GM23338 (cell line): ENCODE data around the gene LMO2. TPM values are rescaled to one million over a fixed set of nuclear protein-coding genes. Genes with fewer than 3 reads are reported as not detected.

Experiments
- ATAC-seq: fragments of 200-7000 bp; cut with Tn5 transposase; 3 replicates; pipeline ENCODE4 v1.9.1; 2020
- DNase-seq: peaks from one replicate; pipeline ENCODE4 v3.0.0-alpha.2; 2015; ENCODE audit warnings: low spot score
- H2AFZ ChIP-seq: fragments of 200-600 bp; sonication (generic); 2 replicates; pipeline ENCODE4 v1.8.0; 2016; ENCODE audit warnings: antibody characterized with exemption, mild to moderate bottlenecking, moderate library complexity
- H3F3A ChIP-seq: fragments of 200-600 bp; sonication (generic); replicated peaks from 2 replicates; pipeline ENCODE4 v1.8.0; 2017; ENCODE audit warnings: antibody characterized with exemption, mixed run types, low read depth
- H3K27ac ChIP-seq: fragments of 200-600 bp; sonication (generic); 2 replicates; pipeline ENCODE4 v1.6.1; 2016; ENCODE audit warnings: low read depth
- H3K27me3 ChIP-seq: fragments of 200-600 bp; sonication (generic); 2 replicates; pipeline ENCODE4 v1.8.0; 2016; ENCODE audit warnings: mild to moderate bottlenecking, mixed run types, moderate library complexity; ENCODE audit not compliant: insufficient read depth
- H3K36me3 ChIP-seq: fragments of 200-600 bp; sonication (generic); 2 replicates; pipeline ENCODE4 v1.8.0; 2016; ENCODE audit warnings: mild to moderate bottlenecking; ENCODE audit not compliant: insufficient read depth
- H3K4me1 ChIP-seq: fragments of 200-600 bp; sonication (generic); 2 replicates; pipeline ENCODE4 v1.8.0; 2016; ENCODE audit warnings: mild to moderate bottlenecking, moderate library complexity; ENCODE audit not compliant: insufficient read depth
- H3K4me2 ChIP-seq: fragments of 200-600 bp; sonication (generic); 2 replicates; pipeline ENCODE4 v1.7.1; 2017; ENCODE audit warnings: mixed run types
- H3K4me3 ChIP-seq: fragments of 200-600 bp; sonication (generic); 2 replicates; pipeline ENCODE4 v1.6.1; 2016; ENCODE audit warnings: mixed run types
- H3K79me2 ChIP-seq: fragments of 200-600 bp; sonication (generic); replicated peaks from 2 replicates; pipeline ENCODE4 v1.8.0; 2017; ENCODE audit warnings: mild to moderate bottlenecking; ENCODE audit not compliant: insufficient read depth
- H3K9me2 ChIP-seq: fragments of 200-600 bp; sonication (generic); 2 replicates; pipeline ENCODE4 v1.8.0; 2017; ENCODE audit not compliant: insufficient read depth
- H4K20me1 ChIP-seq: fragments of 200-600 bp; sonication (generic); replicated peaks from 2 replicates; pipeline ENCODE4 v1.8.0; 2017; ENCODE audit warnings: mild to moderate bottlenecking; ENCODE audit not compliant: insufficient read depth
- H3K27ac Mint-ChIP-seq: 2 replicates; pipeline ENCODE4 v1.8.0; 2020; ENCODE audit warnings: inconsistent platforms, mild to moderate bottlenecking, moderate library complexity, mixed read lengths
- H3K27me3 Mint-ChIP-seq: 3 replicates; pipeline ENCODE4 v1.8.0; 2022; ENCODE audit warnings: low read depth, mild to moderate bottlenecking, moderate library complexity, mixed read lengths, inconsistent platforms; ENCODE audit not compliant: insufficient read depth, poor library complexity
- H3K36me3 Mint-ChIP-seq: 3 replicates; pipeline ENCODE4 v1.8.0; 2021; ENCODE audit warnings: low read depth, mild to moderate bottlenecking, inconsistent platforms, moderate library complexity, mixed read lengths
- H3K4me1 Mint-ChIP-seq: 3 replicates; pipeline ENCODE4 v1.8.0; 2020; ENCODE audit warnings: mild to moderate bottlenecking, inconsistent platforms, mixed read lengths
- H3K4me3 Mint-ChIP-seq: 3 replicates; pipeline ENCODE4 v1.8.0; 2021; ENCODE audit warnings: moderate library complexity, mild to moderate bottlenecking, inconsistent platforms, mixed read lengths
- H3K9me3 Mint-ChIP-seq: 3 replicates; pipeline ENCODE4 v1.8.0; 2020; ENCODE audit warnings: moderate library complexity, mild to moderate bottlenecking, inconsistent platforms, mixed read lengths
- ETS1 ChIP-seq: IDR thresholded peaks from 2 replicates; pipeline ENCODE4 v1.6.1; 2016; ENCODE audit warnings: antibody characterized with exemption
- EZH2phosphoT487 ChIP-seq: fragments of 200-600 bp; sonication (generic); IDR thresholded peaks from one replicate; pipeline ENCODE4 v1.8.1; 2018; ENCODE audit warnings: antibody characterized with exemption; ENCODE audit not compliant: unreplicated experiment
- JUNB ChIP-seq: IDR thresholded peaks from one replicate; pipeline ENCODE4 v1.6.1; 2016; ENCODE audit warnings: antibody characterized with exemption; ENCODE audit not compliant: unreplicated experiment
- NANOG ChIP-seq: IDR thresholded peaks from 2 replicates; pipeline ENCODE4 v1.6.1; 2016; ENCODE audit warnings: antibody characterized with exemption, borderline replicate concordance
- POLR2AphosphoS5 ChIP-seq: IDR thresholded peaks from 2 replicates; pipeline ENCODE4 v1.6.1; 2016; ENCODE audit warnings: antibody characterized with exemption, low read depth
- REST ChIP-seq: IDR thresholded peaks from one replicate; pipeline ENCODE4 v1.6.1; 2018; ENCODE audit warnings: antibody characterized with exemption; ENCODE audit not compliant: unreplicated experiment
- STAT1 ChIP-seq: IDR thresholded peaks from one replicate; pipeline ENCODE4 v1.6.1; 2016; ENCODE audit warnings: antibody characterized with exemption; ENCODE audit not compliant: unreplicated experiment
- ZNF114 ChIP-seq: fragments of 250-450 bp; sonication (Bioruptor Pico); IDR thresholded peaks from 2 replicates; pipeline ENCODE4 v1.5.0; 2020; ENCODE audit warnings: mild to moderate bottlenecking, moderate library complexity
- polyA plus RNA-seq: library from polyadenylated mRNA; unstranded; fragments of >200 nt; fragmentation: Nextera tagmentation; extraction: Ambion mirVana; gene quantifications from 2 replicates; pipeline ENCODE4 v1.2.1, GENCODE V29; 2016
- total RNA-seq: library from RNA; depleted of rRNA; stranded (reverse); fragments of >200 nt; shearing (Covaris generic); gene quantifications from 2 replicates; pipeline ENCODE4 v1.2.3, GENCODE V29; 2014
- TF ChIP-seq, protein P1 (sequence below): fragments of 250-450 bp; sonication (Bioruptor Pico); IDR thresholded peaks from 2 replicates; pipeline ENCODE4 v1.5.0; 2020; ENCODE audit warnings: mild to moderate bottlenecking, moderate library complexity
- TF ChIP-seq, protein P2 (sequence below), 2 experiments: fragments of 200-600 bp in 1 of 2; sonication (generic) in 1 of 2; conservative IDR thresholded peaks; 2 replicates each; pipeline versions ENCODE4 v1.5.1 to v1.6.1; 2016 to 2017; ENCODE audit warnings: antibody characterized with exemption in 2 of 2, low read depth in 2 of 2, mild to moderate bottlenecking in 2 of 2, moderate library complexity in 1 of 2

LMO2 gene
- total and polyA plus RNA-seq, 2 experiments from 2014 or later, result 1.4 to 3.1 TPM

DNA sequence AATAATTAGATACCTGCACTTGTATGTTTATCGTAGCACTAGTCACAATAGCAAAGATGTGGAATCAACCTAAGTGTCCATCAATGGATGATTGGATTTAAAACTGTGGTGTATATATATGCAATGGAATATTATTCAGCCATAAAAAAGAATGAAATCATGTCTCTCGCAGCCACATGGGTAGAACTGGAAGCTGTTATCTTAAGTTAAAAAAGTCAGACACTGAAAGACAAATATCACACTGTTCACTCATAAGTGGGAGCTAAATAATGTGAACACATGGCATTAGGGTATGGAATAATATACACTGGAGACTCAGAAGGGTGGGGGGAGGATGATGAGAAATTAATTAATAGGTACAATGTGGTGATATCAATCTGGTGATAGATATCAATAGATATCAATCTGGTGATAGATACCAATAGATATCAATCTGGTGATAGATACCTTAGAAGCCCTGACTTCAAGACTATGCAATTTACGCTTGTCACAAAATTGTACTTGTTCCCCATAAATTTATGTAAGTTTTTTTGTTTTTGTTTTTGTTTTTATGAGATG, 2.0 kb downstream of the LMO2 start:
- Mint-ChIP-seq H3K4me1 (peaks cover 17% of the 10 kb centered on the region; the same call in 2 of the 3 replicates), H3K36me3 (no peaks in the 10 kb centered on the region)
- ATAC-seq, result no peak

More for the DNA sequence above, 2.0 kb downstream of the LMO2 start:
- no peak overlapping the region for H3K27ac Mint-ChIP-seq
- no peak for DNase-seq
- Histone ChIP-seq H3F3A (no peaks in the 10 kb centered on the region), H2AFZ (no peak overlapping the region), H4K20me1 (no peaks in the 10 kb centered on the region), H3K9me2 (no peaks in the 10 kb centered on the region), H3K27me3 (no peaks in the 10 kb centered on the region), H3K27ac (no peak overlapping the region), H3K4me1 (no peaks in the 10 kb centered on the region), H3K36me3 (no peaks in the 10 kb centered on the region), H3K79me2 (no peaks in the 10 kb centered on the region), H3K4me2 (no peak overlapping the region), H3K4me3 (no peak overlapping the region)
- no peaks in the 10 kb centered on the region; the same call in 1 of the 3 replicates for H3K9me3 Mint-ChIP-seq
- TF ChIP-seq JUNB (no peak), ETS1 (no peak), ZNF114 (CRISPR knock-in tag) (no peak), NANOG (no peak), STAT1 (no peak), EZH2phosphoT487 (no peak), POLR2AphosphoS5 (no peak), REST (no peak)
- TF ChIP-seq, protein P1, sequence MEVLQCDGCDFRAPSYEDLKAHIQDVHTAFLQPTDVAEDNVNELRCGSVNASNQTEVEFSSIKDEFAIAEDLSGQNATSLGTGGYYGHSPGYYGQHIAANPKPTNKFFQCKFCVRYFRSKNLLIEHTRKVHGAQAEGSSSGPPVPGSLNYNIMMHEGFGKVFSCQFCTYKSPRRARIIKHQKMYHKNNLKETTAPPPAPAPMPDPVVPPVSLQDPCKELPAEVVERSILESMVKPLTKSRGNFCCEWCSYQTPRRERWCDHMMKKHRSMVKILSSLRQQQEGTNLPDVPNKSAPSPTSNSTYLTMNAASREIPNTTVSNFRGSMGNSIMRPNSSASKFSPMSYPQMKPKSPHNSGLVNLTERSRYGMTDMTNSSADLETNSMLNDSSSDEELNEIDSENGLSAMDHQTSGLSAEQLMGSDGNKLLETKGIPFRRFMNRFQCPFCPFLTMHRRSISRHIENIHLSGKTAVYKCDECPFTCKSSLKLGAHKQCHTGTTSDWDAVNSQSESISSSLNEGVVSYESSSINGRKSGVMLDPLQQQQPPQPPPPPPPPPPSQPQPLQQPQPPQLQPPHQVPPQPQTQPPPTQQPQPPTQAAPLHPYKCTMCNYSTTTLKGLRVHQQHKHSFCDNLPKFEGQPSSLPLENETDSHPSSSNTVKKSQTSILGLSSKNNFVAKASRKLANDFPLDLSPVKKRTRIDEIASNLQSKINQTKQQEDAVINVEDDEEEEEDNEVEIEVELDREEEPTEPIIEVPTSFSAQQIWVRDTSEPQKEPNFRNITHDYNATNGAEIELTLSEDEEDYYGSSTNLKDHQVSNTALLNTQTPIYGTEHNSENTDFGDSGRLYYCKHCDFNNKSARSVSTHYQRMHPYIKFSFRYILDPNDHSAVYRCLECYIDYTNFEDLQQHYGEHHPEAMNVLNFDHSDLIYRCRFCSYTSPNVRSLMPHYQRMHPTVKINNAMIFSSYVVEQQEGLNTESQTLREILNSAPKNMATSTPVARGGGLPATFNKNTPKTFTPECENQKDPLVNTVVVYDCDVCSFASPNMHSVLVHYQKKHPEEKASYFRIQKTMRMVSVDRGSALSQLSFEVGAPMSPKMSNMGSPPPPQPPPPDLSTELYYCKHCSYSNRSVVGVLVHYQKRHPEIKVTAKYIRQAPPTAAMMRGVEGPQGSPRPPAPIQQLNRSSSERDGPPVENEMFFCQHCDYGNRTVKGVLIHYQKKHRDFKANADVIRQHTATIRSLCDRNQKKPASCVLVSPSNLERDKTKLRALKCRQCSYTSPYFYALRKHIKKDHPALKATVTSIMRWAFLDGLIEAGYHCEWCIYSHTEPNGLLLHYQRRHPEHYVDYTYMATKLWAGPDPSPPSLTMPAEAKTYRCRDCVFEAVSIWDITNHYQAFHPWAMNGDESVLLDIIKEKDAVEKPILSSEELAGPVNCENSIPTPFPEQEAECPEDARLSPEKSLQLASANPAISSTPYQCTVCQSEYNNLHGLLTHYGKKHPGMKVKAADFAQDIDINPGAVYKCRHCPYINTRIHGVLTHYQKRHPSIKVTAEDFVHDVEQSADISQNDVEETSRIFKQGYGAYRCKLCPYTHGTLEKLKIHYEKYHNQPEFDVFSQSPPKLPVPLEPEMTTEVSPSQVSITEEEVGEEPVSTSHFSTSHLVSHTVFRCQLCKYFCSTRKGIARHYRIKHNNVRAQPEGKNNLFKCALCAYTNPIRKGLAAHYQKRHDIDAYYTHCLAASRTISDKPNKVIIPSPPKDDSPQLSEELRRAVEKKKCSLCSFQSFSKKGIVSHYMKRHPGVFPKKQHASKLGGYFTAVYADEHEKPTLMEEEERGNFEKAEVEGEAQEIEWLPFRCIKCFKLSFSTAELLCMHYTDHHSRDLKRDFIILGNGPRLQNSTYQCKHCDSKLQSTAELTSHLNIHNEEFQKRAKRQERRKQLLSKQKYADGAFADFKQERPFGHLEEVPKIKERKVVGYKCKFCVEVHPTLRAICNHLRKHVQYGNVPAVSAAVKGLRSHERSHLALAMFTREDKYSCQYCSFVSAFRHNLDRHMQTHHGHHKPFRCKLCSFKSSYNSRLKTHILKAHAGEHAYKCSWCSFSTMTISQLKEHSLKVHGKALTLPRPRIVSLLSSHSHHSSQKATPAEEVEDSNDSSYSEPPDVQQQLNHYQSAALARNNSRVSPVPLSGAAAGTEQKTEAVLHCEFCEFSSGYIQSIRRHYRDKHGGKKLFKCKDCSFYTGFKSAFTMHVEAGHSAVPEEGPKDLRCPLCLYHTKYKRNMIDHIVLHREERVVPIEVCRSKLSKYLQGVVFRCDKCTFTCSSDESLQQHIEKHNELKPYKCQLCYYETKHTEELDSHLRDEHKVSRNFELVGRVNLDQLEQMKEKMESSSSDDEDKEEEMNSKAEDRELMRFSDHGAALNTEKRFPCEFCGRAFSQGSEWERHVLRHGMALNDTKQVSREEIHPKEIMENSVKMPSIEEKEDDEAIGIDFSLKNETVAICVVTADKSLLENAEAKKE (CRISPR knock-in tag), result no peak
- TF ChIP-seq, protein P2, sequence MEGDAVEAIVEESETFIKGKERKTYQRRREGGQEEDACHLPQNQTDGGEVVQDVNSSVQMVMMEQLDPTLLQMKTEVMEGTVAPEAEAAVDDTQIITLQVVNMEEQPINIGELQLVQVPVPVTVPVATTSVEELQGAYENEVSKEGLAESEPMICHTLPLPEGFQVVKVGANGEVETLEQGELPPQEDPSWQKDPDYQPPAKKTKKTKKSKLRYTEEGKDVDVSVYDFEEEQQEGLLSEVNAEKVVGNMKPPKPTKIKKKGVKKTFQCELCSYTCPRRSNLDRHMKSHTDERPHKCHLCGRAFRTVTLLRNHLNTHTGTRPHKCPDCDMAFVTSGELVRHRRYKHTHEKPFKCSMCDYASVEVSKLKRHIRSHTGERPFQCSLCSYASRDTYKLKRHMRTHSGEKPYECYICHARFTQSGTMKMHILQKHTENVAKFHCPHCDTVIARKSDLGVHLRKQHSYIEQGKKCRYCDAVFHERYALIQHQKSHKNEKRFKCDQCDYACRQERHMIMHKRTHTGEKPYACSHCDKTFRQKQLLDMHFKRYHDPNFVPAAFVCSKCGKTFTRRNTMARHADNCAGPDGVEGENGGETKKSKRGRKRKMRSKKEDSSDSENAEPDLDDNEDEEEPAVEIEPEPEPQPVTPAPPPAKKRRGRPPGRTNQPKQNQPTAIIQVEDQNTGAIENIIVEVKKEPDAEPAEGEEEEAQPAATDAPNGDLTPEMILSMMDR (conservative IDR thresholded peaks at IDR 0.05; ENCODE audit: low read depth in 2 of 2), result no peak
- peaks cover 4% of the 10 kb centered on the region for H3K27me3 Mint-ChIP-seq
- no peak overlapping the region for H3K4me3 Mint-ChIP-seq
